Lung microvascular endothelial cell (primary cell): Measurements from ENCODE around the gene HMGN1. TPM values are rescaled to one million over a fixed set of nuclear protein-coding genes. Genes with fewer than 3 reads are reported as not detected.

Experiments used
- DNase-seq, 2 donors: peaks; one replicate each; pipeline versions ENCODE4 v3.0.0 to v3.0.0-alpha.2; 2010; ENCODE audit warnings: low read depth in 2 of 2
- total RNA-seq: library from RNA; depleted of rRNA; stranded (reverse); fragments of >200 nt; gene quantifications from 2 replicates; pipeline ENCODE4 v1.2.1, GENCODE V29; 2014

The HMGN1 gene
- total RNA-seq, 1 donor from 2014 or later: 160 TPM

GRCh38 chr21:39334611-39335010, 14.3 kb downstream of the HMGN1 start:
- DNase-seq: no peak

GRCh38 chr21:39332175-39332574, 16.7 kb downstream of the HMGN1 start:
- DNase-seq: no peak

- DNase-seq: no peak
These were observed 18.9 kb downstream of the HMGN1 start for GRCh38 chr21:39330001-39330400.

GRCh38 chr21:39327727-39328126, 21.2 kb downstream of the HMGN1 start:
- DNase-seq: no peak

- no peak for DNase-seq
These were observed 22.1 kb downstream of the HMGN1 start for GRCh38 chr21:39326607-39327307.

GRCh38 chr21:39325458-39325857, 23.4 kb downstream of the HMGN1 start:
- no peak for DNase-seq

- DNase-seq: no peak
These were observed 27.5 kb downstream of the HMGN1 start for GRCh38 chr21:39321424-39321823.

- DNase-seq: no peak
These were observed 29.0 kb downstream of the HMGN1 start for GRCh38 chr21:39319814-39320332.

- no peak for DNase-seq
These were observed 29.6 kb downstream of the HMGN1 start for GRCh38 chr21:39319251-39319756.

GRCh38 chr21:39318091-39318959, 30.6 kb downstream of the HMGN1 start:
- no peak for DNase-seq

- DNase-seq: no peak
These were observed 31.5 kb downstream of the HMGN1 start for GRCh38 chr21:39317134-39318090.

- no peak for DNase-seq
These were observed 32.2 kb downstream of the HMGN1 start for GRCh38 chr21:39316729-39317128.

- no peak for DNase-seq
These were observed 33.1 kb downstream of the HMGN1 start for GRCh38 chr21:39315603-39316445.

- peak; percentile 69 to 73 for DNase-seq
These were observed 34.5 kb downstream of the HMGN1 start for GRCh38 chr21:39314143-39315027.

- DNase-seq: peak; percentile 89 to 92
These were observed 35.2 kb downstream of the HMGN1 start, which contains the start of gene BRWD1 for GRCh38 chr21:39313571-39314142. TSS of gene BRWD1 (minus strand) at chr21:39313632. CDS start at chr21:39313491, 141 bp downstream.

- peak; percentile 19 to 31 for DNase-seq
These were observed 35.8 kb downstream of the HMGN1 start for GRCh38 chr21:39313042-39313570.

GRCh38 chr21:39312112-39313041, 36.5 kb downstream of the HMGN1 start:
- peak; percentile 94 to 96 for DNase-seq
